ENCODE data around the gene PHC2. TPM values are rescaled to one million over a fixed set of nuclear protein-coding genes. Genes with fewer than 3 reads are reported as not detected.
A peak's percentile ranks its signal among the peaks of the same experiment; 100 is the strongest.

Gene PHC2
- total and polyA plus RNA-seq, 2 experiments from 2014 or later, result 77.5 to 121 TPM

DNA sequence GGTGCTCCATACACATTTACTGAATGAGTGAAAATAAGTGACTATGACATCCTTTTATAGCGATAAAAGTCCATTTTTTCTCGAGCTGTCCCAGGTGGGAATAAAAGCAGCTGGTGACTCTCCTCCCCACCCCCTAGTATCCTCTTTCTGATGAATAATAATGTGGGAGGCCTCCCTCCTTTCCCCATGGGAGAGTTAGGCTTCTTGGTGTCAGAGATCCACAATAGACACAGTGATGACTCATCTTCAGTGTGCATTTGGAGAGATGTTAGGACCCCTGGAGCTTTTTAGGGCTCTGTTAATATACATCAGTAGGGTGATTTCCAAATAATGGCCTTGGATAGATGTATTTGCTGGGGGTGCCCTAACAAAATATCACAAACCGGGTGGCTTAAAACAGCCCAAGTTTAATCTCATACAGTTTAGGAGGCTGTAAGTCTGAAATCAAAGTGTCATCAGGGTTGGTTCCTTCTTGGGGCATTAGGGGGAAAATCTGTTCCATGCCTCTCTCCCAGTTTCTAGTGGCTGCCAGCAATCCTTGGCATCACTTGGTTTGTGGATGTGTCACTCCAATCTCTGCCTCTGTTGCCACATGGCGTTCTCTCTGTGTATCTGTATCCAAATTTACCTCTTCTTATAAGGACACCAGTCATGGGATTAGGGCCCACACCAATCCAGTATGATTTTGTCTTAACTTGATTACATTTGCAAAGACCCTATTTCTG lies 4.4 kb upstream of the PHC2 start:
- Histone ChIP-seq H4K20me1 (ENCODE audit: insufficient read depth, poor library complexity, severe bottlenecking) (no peaks in the 10 kb centered on the region), H3K9me2 (replicated peaks; ENCODE audit: insufficient read depth) (no peaks in the 10 kb centered on the region), H3K27me3 (no peaks in the 10 kb centered on the region), H3K9me3 (ENCODE audit: low read depth) (no peaks in the 10 kb centered on the region), H3K4me3 (no peak overlapping the region), H3K79me2 (no peaks in the 10 kb centered on the region), H3K27ac (no peak overlapping the region), H3K4me2 (no peak overlapping the region), H3K4me1 (ENCODE audit: insufficient read depth) (peaks cover 7% of the 10 kb centered on the region), H3K36me3 (replicated peaks; ENCODE audit: insufficient read depth, low read depth) (no peaks in the 10 kb centered on the region), H2AFZ (no peak overlapping the region)
- WGBS (ENCODE audit: low lambda C conversion rate, missing lambda C conversion rate), result 77% methylated on average over 4 of the region's 4 CpGs
- no peak for DNase-seq (ENCODE audit: low spot score)
- TF ChIP-seq EZH2phosphoT487 (IDR thresholded peaks at IDR 0.05; ENCODE audit: low read depth, severe bottlenecking, unreplicated experiment), result no peak

DNA sequence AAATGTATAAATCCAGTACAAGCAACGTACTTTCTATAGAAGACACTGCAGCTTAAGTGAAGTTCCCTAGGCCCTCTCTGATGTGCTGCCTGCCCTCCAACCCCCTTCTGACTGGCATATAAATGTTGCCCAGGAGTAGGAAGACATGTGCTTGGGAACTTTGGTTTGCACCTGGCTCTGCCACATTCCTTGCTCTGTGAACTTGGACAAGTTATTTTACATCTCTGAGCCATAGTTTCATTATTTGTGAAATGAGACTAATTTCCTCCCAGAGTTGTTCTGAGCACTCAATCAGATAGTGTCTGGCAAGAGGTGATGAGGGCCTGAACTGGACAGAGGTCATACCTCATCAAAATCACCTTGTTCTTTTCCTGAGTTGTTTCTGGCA lies 3.5 kb upstream of the PHC2 start:
- no peaks in the 10 kb centered on the region for H3K36me3 ChIP-seq (replicated peaks; ENCODE audit: insufficient read depth, low read depth)
- no peak overlapping the region for H2AFZ ChIP-seq
- H3K4me1 ChIP-seq (ENCODE audit: insufficient read depth), result peaks cover 16% of the 10 kb centered on the region
- no peak overlapping the region for H3K4me2 ChIP-seq
- H4K20me1 ChIP-seq (ENCODE audit: insufficient read depth, poor library complexity, severe bottlenecking), result no peaks in the 10 kb centered on the region
- peak overlapping the region; percentile 32 for H3K27ac ChIP-seq
- no peaks in the 10 kb centered on the region for H3K9me3 ChIP-seq (ENCODE audit: low read depth)
- no peak for DNase-seq (ENCODE audit: low spot score)
- no peak overlapping the region for H3K4me3 ChIP-seq
- 97% methylated on average over 1 of the region's 1 CpG for WGBS (ENCODE audit: low lambda C conversion rate, missing lambda C conversion rate)
- TF ChIP-seq, protein P1, sequence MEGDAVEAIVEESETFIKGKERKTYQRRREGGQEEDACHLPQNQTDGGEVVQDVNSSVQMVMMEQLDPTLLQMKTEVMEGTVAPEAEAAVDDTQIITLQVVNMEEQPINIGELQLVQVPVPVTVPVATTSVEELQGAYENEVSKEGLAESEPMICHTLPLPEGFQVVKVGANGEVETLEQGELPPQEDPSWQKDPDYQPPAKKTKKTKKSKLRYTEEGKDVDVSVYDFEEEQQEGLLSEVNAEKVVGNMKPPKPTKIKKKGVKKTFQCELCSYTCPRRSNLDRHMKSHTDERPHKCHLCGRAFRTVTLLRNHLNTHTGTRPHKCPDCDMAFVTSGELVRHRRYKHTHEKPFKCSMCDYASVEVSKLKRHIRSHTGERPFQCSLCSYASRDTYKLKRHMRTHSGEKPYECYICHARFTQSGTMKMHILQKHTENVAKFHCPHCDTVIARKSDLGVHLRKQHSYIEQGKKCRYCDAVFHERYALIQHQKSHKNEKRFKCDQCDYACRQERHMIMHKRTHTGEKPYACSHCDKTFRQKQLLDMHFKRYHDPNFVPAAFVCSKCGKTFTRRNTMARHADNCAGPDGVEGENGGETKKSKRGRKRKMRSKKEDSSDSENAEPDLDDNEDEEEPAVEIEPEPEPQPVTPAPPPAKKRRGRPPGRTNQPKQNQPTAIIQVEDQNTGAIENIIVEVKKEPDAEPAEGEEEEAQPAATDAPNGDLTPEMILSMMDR (IDR thresholded peaks at IDR 0.05; ENCODE audit: poor library complexity), result no peak
- no peak for TF ChIP-seq EZH2phosphoT487 (IDR thresholded peaks at IDR 0.05; ENCODE audit: low read depth, severe bottlenecking, unreplicated experiment)
- no peak for TF ChIP-seq EZH2 (IDR thresholded peaks at IDR 0.05; ENCODE audit: borderline replicate concordance)
- no peaks in the 10 kb centered on the region for H3K79me2 ChIP-seq
- peaks cover 3% of the 10 kb centered on the region for H3K27me3 ChIP-seq
- H3K9me2 ChIP-seq (replicated peaks; ENCODE audit: insufficient read depth), result no peaks in the 10 kb centered on the region

DNA sequence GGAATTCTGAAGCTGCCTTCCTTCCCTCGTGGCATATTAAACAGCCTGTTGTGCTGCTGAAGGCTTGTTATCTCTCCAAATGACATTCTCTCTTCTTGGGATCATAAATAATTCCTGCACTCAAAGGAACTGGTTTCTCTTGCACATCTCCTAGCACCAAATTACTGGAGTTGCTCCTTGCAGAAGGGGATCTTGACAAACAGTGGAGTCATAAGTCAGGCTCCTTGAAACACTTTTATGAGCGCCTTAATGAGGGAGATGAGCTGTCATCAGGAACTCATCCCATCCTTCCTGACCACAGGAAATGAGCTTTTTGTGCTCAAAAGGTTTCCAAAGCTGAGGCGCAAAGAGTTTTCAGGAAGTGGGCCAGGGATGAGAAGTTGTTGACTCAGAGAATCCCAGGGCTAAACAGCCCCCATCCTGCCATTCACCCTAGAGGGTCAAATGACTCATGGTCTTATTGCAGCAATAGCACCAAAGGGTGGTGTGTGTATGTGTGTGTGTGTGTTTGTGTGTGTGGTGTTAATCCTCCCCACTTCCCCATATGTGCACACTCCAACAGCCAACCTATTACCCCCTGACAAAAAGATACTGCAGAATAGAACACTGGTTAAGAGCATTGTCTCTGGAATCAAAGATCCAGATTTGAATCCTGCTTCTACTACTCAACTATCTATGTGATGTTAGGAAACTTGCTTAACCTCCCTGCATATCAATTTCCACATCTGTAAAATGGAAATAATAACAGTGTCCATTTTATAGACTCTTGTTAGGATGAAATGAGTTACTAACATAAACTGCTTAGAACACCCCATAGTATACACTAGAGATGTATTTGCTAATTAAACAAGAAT lies 2.8 kb upstream of the PHC2 start:
- H3K27ac ChIP-seq, result peak overlapping the region; percentile 32
- no peak overlapping the region for H2AFZ ChIP-seq
- TF ChIP-seq EZH2 (IDR thresholded peaks at IDR 0.05; ENCODE audit: borderline replicate concordance), result no peak
- TF ChIP-seq EZH2phosphoT487 (IDR thresholded peaks at IDR 0.05; ENCODE audit: low read depth, severe bottlenecking, unreplicated experiment), result no peak
- TF ChIP-seq, protein P1 (IDR thresholded peaks at IDR 0.05; ENCODE audit: poor library complexity), result no peak
- peaks cover 17% of the 10 kb centered on the region for H3K4me1 ChIP-seq (ENCODE audit: insufficient read depth)
- H3K4me2 ChIP-seq, result no peak overlapping the region
- no peaks in the 10 kb centered on the region for H3K9me2 ChIP-seq (replicated peaks; ENCODE audit: insufficient read depth)
- peak; percentile 80 for DNase-seq (ENCODE audit: low spot score)
- no peaks in the 10 kb centered on the region for H3K79me2 ChIP-seq
- H4K20me1 ChIP-seq (ENCODE audit: insufficient read depth, poor library complexity, severe bottlenecking), result no peaks in the 10 kb centered on the region
- WGBS (ENCODE audit: low lambda C conversion rate, missing lambda C conversion rate), result 33% methylated on average over 3 of the region's 3 CpGs
- no peaks in the 10 kb centered on the region for H3K36me3 ChIP-seq (replicated peaks; ENCODE audit: insufficient read depth, low read depth)
- peaks cover 9% of the 10 kb centered on the region for H3K27me3 ChIP-seq
- no peaks in the 10 kb centered on the region for H3K9me3 ChIP-seq (ENCODE audit: low read depth)
- H3K4me3 ChIP-seq, result no peak overlapping the region
